GM21526 (cell line): ENCODE data around the gene CAV1.
A peak's percentile ranks its signal among the peaks of the same experiment; 100 is the strongest.

ENCODE experiments used
- ATAC-seq: cut with Tn5 transposase; IDR thresholded peaks from one replicate; pipeline ENCODE4 v1.9.1; 2021; ENCODE audit warnings: moderate library complexity; ENCODE audit not compliant: unreplicated experiment, low FRiP score

Gene CAV1

GRCh38 chr7:116528008-116528789, 3.4 kb downstream of the CAV1 start:
- ATAC-seq: no peak

- ATAC-seq: no peak
Observed at GRCh38 chr7:116529250-116529649, 4.4 kb downstream of the CAV1 start.

- no peak for ATAC-seq
Observed at GRCh38 chr7:116530107-116530820, 5.4 kb downstream of the CAV1 start.

GRCh38 chr7:116532102-116532688, 7.4 kb downstream of the CAV1 start:
- no peak for ATAC-seq

- ATAC-seq: no peak
Observed at GRCh38 chr7:116534790-116535189, 10.0 kb downstream of the CAV1 start.

GRCh38 chr7:116535416-116535815, 10.6 kb downstream of the CAV1 start:
- ATAC-seq: no peak

GRCh38 chr7:116538138-116538537, 13.3 kb downstream of the CAV1 start:
- no peak for ATAC-seq

GRCh38 chr7:116539879-116540278, 15.0 kb downstream of the CAV1 start:
- ATAC-seq: no peak

GRCh38 chr7:116540743-116541142, 15.9 kb downstream of the CAV1 start:
- ATAC-seq: no peak

GRCh38 chr7:116541951-116542350, 17.1 kb downstream of the CAV1 start:
- no peak for ATAC-seq

- no peak for ATAC-seq
Observed at GRCh38 chr7:116542618-116543017, 17.8 kb downstream of the CAV1 start.

GRCh38 chr7:116543664-116544063, 18.8 kb downstream of the CAV1 start:
- ATAC-seq: no peak

- no peak for ATAC-seq
Observed at GRCh38 chr7:116544487-116544886, 19.7 kb downstream of the CAV1 start.

GRCh38 chr7:116545411-116545993, 20.7 kb downstream of the CAV1 start:
- no peak for ATAC-seq

- no peak for ATAC-seq
Observed at GRCh38 chr7:116546054-116546453, 21.2 kb downstream of the CAV1 start.

GRCh38 chr7:116546916-116547315, 22.1 kb downstream of the CAV1 start:
- no peak for ATAC-seq

- no peak for ATAC-seq
Observed at GRCh38 chr7:116547347-116547746, 22.5 kb downstream of the CAV1 start.

- peak; percentile 97 for ATAC-seq
Observed at GRCh38 chr7:116548506-116548905, 23.7 kb downstream of the CAV1 start.

GRCh38 chr7:116549370-116549769, 24.5 kb downstream of the CAV1 start:
- ATAC-seq: no peak

GRCh38 chr7:116551692-116552091, 26.9 kb downstream of the CAV1 start:
- no peak for ATAC-seq

- ATAC-seq: no peak
Observed at GRCh38 chr7:116552602-116553001, 27.8 kb downstream of the CAV1 start.
